Fibroblast of villous mesenchyme (primary cell): Measurements from ENCODE around the gene TNRC6B. TPM values are rescaled to one million over a fixed set of nuclear protein-coding genes. Genes with fewer than 3 reads are reported as not detected.
A peak's percentile ranks its signal among the peaks of the same experiment; 100 is the strongest.

Source experiments
- DNase-seq: peaks from one replicate; pipeline ENCODE4 v3.0.0-alpha.2; 2010; ENCODE audit warnings: low read depth
- H3K4me3 ChIP-seq: 2 replicates; pipeline ENCODE4 v1.5.1; 2011; ENCODE audit warnings: low read depth, mild to moderate bottlenecking, low read length
- CTCF ChIP-seq: IDR thresholded peaks from 2 replicates; pipeline ENCODE4 v1.5.1; 2012; ENCODE audit warnings: low read depth, mild to moderate bottlenecking, low read length; ENCODE audit not compliant: insufficient read depth
- total RNA-seq: library from RNA; depleted of rRNA; stranded (reverse); fragments of >200 nt; gene quantifications from 2 replicates; pipeline ENCODE4 v1.2.3, GENCODE V29; 2012

The TNRC6B gene
- total RNA-seq, 1 donor, result 23.3 TPM

GRCh38 chr22:40176921-40177737 is 596 bp upstream of the TNRC6B start:
- H3K4me3 ChIP-seq, result peak overlapping the region; percentile 89
- no peak for TF ChIP-seq CTCF
- DNase-seq, result peak; percentile 83

- no peak for TF ChIP-seq CTCF
Measured at GRCh38 chr22:40178417-40179409, 988 bp downstream of the TNRC6B start.

GRCh38 chr22:40179526-40179925 is 1.8 kb downstream of the TNRC6B start:
- TF ChIP-seq CTCF, result no peak
- no peak for DNase-seq
- peak overlapping the region; percentile 89 for H3K4me3 ChIP-seq

More at GRCh38 chr22:40178417-40179409, 988 bp downstream of the TNRC6B start:
- DNase-seq, result peak; percentile 68
- peak overlapping the region; percentile 89 for H3K4me3 ChIP-seq

- H3K4me3 ChIP-seq, result peak overlapping the region; percentile 89
- TF ChIP-seq CTCF, result no peak
- DNase-seq, result no peak
Measured at GRCh38 chr22:40180403-40180802, 2.7 kb downstream of the TNRC6B start.

- no peak for DNase-seq
- no peak for TF ChIP-seq CTCF
- no peak overlapping the region for H3K4me3 ChIP-seq
Measured at GRCh38 chr22:40181323-40181722, 3.6 kb downstream of the TNRC6B start.

GRCh38 chr22:40182231-40182835 is 4.6 kb downstream of the TNRC6B start:
- H3K4me3 ChIP-seq, result no peak overlapping the region
- no peak for DNase-seq
- TF ChIP-seq CTCF, result no peak
